Liver (tissue), 9 donors: ENCODE results near the gene KCTD2. TPM values are rescaled to one million over a fixed set of nuclear protein-coding genes. Genes with fewer than 3 reads are reported as not detected.

Experiments
- DNase-seq: peaks from one replicate; pipeline ENCODE4 v3.0.0-alpha.2; 2017; ENCODE audit warnings: low spot score
- H3K27ac ChIP-seq, 2 donors: one replicate each; pipeline ENCODE4 v1.7.0; 2013; ENCODE audit warnings: inconsistent platforms in 2 of 2, low read length in 2 of 2, control low read depth in 1 of 2, low read depth in 1 of 2, mild to moderate bottlenecking in 1 of 2
- H3K27me3 ChIP-seq, 4 donors: one replicate each; pipeline versions ENCODE4 v1.6.1 to v1.7.0; 2013; ENCODE audit warnings: low read length in 3 of 4, inconsistent platforms in 1 of 4, mild to moderate bottlenecking in 1 of 4, moderate library complexity in 1 of 4; ENCODE audit not compliant: control insufficient read depth in 4 of 4, insufficient read depth in 4 of 4
- H3K36me3 ChIP-seq, 4 donors: one replicate each; pipeline versions ENCODE4 v1.6.1 to v1.7.0; 2013; ENCODE audit warnings: low read length in 3 of 4, mild to moderate bottlenecking in 3 of 4, low read depth in 1 of 4, moderate library complexity in 1 of 4; ENCODE audit not compliant: control insufficient read depth in 4 of 4, insufficient read depth in 3 of 4
- H3K4me1 ChIP-seq, 4 donors: one replicate each; pipeline versions ENCODE4 v1.6.1 to v1.7.0; 2013; ENCODE audit warnings: low read length in 3 of 4, mild to moderate bottlenecking in 3 of 4, moderate library complexity in 1 of 4; ENCODE audit not compliant: control insufficient read depth in 4 of 4, insufficient read depth in 4 of 4
- H3K4me3 ChIP-seq, 3 donors: one replicate each; pipeline versions ENCODE4 v1.6.1 to v1.7.0; 2013; ENCODE audit warnings: low read length in 3 of 3, control low read depth in 1 of 3, low read depth in 1 of 3, mild to moderate bottlenecking in 1 of 3
- H3K9ac ChIP-seq, 2 donors: one replicate each; pipeline ENCODE4 v1.7.0; 2013; ENCODE audit warnings: low read length in 2 of 2, mild to moderate bottlenecking in 2 of 2, moderate library complexity in 2 of 2, control low read depth in 1 of 2, low read depth in 1 of 2
- H3K9me3 ChIP-seq, 4 donors: one replicate each; pipeline versions ENCODE4 v1.6.1 to v1.7.0; 2013; ENCODE audit warnings: low read length in 3 of 4; ENCODE audit not compliant: control insufficient read depth in 4 of 4
- ATF3 ChIP-seq: IDR thresholded peaks from 2 replicates; pipeline ENCODE4 v1.6.1; 2016; ENCODE audit warnings: antibody characterized with exemption
- CTCF ChIP-seq: fragments of 150-350 bp; IDR thresholded peaks from 2 replicates; pipeline ENCODE4 v1.5.1; 2017; ENCODE audit warnings: improper control_type of control experiment, low read depth, low read length; ENCODE audit not compliant: missing input control
- EGR1 ChIP-seq, 2 donors: IDR thresholded peaks; 2 replicates each; pipeline ENCODE4 v1.6.1; 2016 to 2018; ENCODE audit warnings: antibody characterized with exemption in 2 of 2, low read depth in 2 of 2
- FOXA1 ChIP-seq: IDR thresholded peaks from 2 replicates; pipeline ENCODE4 v1.6.1; 2016; ENCODE audit warnings: antibody characterized with exemption
- FOXA2 ChIP-seq: IDR thresholded peaks from 2 replicates; pipeline ENCODE4 v1.6.1; 2016; ENCODE audit warnings: antibody characterized with exemption
- GABPA ChIP-seq, 2 donors: IDR thresholded peaks in 1 of 2; conservative IDR thresholded peaks in 1 of 2; 2 replicates each; pipeline ENCODE4 v1.6.1; 2016; ENCODE audit warnings: antibody characterized with exemption in 2 of 2, mild to moderate bottlenecking in 1 of 2, moderate library complexity in 1 of 2
- HNF4A ChIP-seq, 2 donors: conservative IDR thresholded peaks; 2 replicates each; pipeline ENCODE4 v1.6.1; 2016; ENCODE audit warnings: antibody characterized with exemption in 2 of 2, mild to moderate bottlenecking in 2 of 2
- HNF4G ChIP-seq: IDR thresholded peaks from 2 replicates; pipeline ENCODE4 v1.6.1; 2016; ENCODE audit warnings: antibody characterized with exemption
- JUND ChIP-seq, 2 donors: IDR thresholded peaks; 2 replicates each; pipeline ENCODE4 v1.6.1; 2016; ENCODE audit warnings: antibody characterized with exemption in 2 of 2
- MAX ChIP-seq: IDR thresholded peaks from 2 replicates; pipeline ENCODE4 v1.6.1; 2016; ENCODE audit warnings: antibody characterized with exemption
- NR2F2 ChIP-seq: IDR thresholded peaks from 2 replicates; pipeline ENCODE4 v1.6.1; 2016; ENCODE audit warnings: antibody characterized with exemption
- RAD21 ChIP-seq, 2 donors: IDR thresholded peaks; 2 replicates each; pipeline ENCODE4 v1.6.1; 2016; ENCODE audit warnings: antibody characterized with exemption in 2 of 2, mild to moderate bottlenecking in 2 of 2
- REST ChIP-seq: IDR thresholded peaks from 2 replicates; pipeline ENCODE4 v1.6.1; 2016; ENCODE audit warnings: antibody characterized with exemption, mild to moderate bottlenecking
- RXRA ChIP-seq, 2 donors: IDR thresholded peaks; 2 replicates each; pipeline ENCODE4 v1.6.1; 2017 to 2018; ENCODE audit warnings: antibody characterized with exemption in 2 of 2, mild to moderate bottlenecking in 1 of 2
- SP1 ChIP-seq: IDR thresholded peaks from 2 replicates; pipeline ENCODE4 v1.6.1; 2018; ENCODE audit warnings: antibody characterized with exemption, mild to moderate bottlenecking
- TAF1 ChIP-seq: conservative IDR thresholded peaks from 2 replicates; pipeline ENCODE4 v1.6.1; 2016; ENCODE audit warnings: antibody characterized with exemption, mild to moderate bottlenecking
- YY1 ChIP-seq: IDR thresholded peaks from 2 replicates; pipeline ENCODE4 v1.6.1; 2016; ENCODE audit warnings: antibody characterized with exemption, mild to moderate bottlenecking
- ZBTB33 ChIP-seq: IDR thresholded peaks from 2 replicates; pipeline ENCODE4 v1.6.1; 2016; ENCODE audit warnings: antibody characterized with exemption
- WGBS: extraction: QIAGEN DNeasy Blood & Tissue Kit; methylation state at CpG from one replicate; pipeline ENCODE4 v1.1.7; 2013; 5-methylcytosine and 5-hydroxymethylcytosine counted together
- polyA plus RNA-seq, 2 donors: library from polyadenylated mRNA; stranded (reverse) in 1 of 2; unstranded in 1 of 2; fragments of 200-250 nt in 1 of 2; fragments of >200 nt in 1 of 2; fragmentation: Nextera tagmentation in 1 of 2; extraction: Ambion mirVana in 1 of 2; gene quantifications; one replicate each; pipeline versions ENCODE4 v1.2.1 to v1.2.3, GENCODE V29; 2013 to 2015
- total RNA-seq, 2 donors: library from RNA; depleted of rRNA; stranded (reverse); fragments of >200 nt; gene quantifications; one replicate each; pipeline ENCODE4 v1.2.3, GENCODE V29; 2014
- donor health status: healthy.
- donor health status: healthy.
- donor health status: healthy.
- donor health status: healthy.
- donor health status: healthy.

The KCTD2 gene
- total and polyA plus RNA-seq, 4 donors: 2.4 to 8.2 (median 6.4) TPM

GRCh38 chr17:75003070-75003956 lies 43.7 kb upstream of the KCTD2 start:
- no peak overlapping the region for H3K4me3 ChIP-seq
- WGBS: 85% methylated on average over 76 of the region's 76 CpGs
- no peak overlapping the region for H3K27ac ChIP-seq
- H3K36me3 ChIP-seq: no peaks in the 10 kb centered on the region
- H3K9me3 ChIP-seq: no peaks in the 10 kb centered on the region
- no peak for TF ChIP-seq TAF1
- TF ChIP-seq RAD21 (IDR thresholded peaks at IDR 0.05): no peak
- H3K9ac ChIP-seq: no peak overlapping the region
- H3K27me3 ChIP-seq: no peaks in the 10 kb centered on the region
- DNase-seq: no peak
- H3K4me1 ChIP-seq: no peaks in the 10 kb centered on the region

GRCh38 chr17:75003957-75004355 lies 43.1 kb upstream of the KCTD2 start:
- Histone ChIP-seq H3K9me3 (no peaks in the 10 kb centered on the region), H3K27ac (no peak overlapping the region), H3K27me3 (no peaks in the 10 kb centered on the region), H3K4me1 (no peaks in the 10 kb centered on the region), H3K9ac (no peak overlapping the region), H3K36me3 (no peaks in the 10 kb centered on the region), H3K4me3 (no peak overlapping the region)
- no peak for DNase-seq
- TF ChIP-seq TAF1 (no peak), GABPA (IDR thresholded peaks at IDR 0.05 in 1 of 2, conservative IDR thresholded peaks at IDR 0.05 in 1 of 2) (no peak), FOXA2 (no peak), EGR1 (IDR thresholded peaks at IDR 0.05; ENCODE audit: low read depth in 2 of 2) (no peak), YY1 (no peak), NR2F2 (no peak), JUND (IDR thresholded peaks at IDR 0.05) (no peak), REST (no peak), RAD21 (IDR thresholded peaks at IDR 0.05) (no peak), ZBTB33 (no peak), HNF4G (no peak), FOXA1 (no peak), RXRA (IDR thresholded peaks at IDR 0.05) (no peak), CTCF (no peak), ATF3 (no peak), MAX (no peak), SP1 (no peak), HNF4A (conservative IDR thresholded peaks at IDR 0.05) (no peak)
- WGBS: 93% methylated on average over 19 of the region's 19 CpGs
